Measurements from ENCODE around the gene TF. TPM values are rescaled to one million over a fixed set of nuclear protein-coding genes. Genes with fewer than 3 reads are reported as not detected.

The TF gene
- polyA plus RNA-seq, 1 experiment: 0.15 TPM

DNA sequence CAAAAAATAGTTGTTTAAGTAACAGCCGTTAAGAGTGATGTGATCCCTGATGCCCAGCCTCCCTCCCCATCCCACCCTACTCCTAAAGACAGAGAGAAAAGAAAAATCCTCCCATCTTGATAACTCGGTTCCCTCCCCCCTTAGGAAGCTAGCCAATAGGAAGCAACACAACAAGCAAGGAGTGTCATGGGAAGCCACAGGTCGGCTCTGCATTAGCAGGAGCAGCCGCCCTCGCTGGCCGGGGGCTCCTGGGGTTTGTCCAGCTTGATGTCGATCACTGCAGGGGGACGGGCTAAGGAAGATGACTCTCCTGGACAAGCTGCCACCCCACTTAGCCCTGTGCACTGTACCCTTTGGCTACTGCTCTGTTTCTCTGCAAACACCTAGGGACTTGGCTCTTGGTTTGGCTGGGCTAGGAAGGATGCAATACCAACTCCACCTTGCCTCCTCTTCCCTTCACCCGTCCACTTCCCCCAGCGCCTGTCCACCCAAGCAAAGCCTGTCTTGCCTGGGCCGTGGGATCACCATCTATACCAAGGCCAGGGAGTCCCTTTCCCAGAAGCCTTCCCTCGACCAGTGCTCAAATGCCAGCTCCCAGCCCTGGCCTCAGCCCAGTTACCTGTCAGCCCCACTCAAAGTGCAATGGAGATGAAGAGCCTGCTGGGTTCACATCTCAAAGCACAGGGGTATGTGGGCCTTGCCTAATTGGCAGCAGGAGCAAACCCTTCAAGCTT is 82.5 kb downstream of the TF start:
- TF ChIP-seq, protein P1, sequence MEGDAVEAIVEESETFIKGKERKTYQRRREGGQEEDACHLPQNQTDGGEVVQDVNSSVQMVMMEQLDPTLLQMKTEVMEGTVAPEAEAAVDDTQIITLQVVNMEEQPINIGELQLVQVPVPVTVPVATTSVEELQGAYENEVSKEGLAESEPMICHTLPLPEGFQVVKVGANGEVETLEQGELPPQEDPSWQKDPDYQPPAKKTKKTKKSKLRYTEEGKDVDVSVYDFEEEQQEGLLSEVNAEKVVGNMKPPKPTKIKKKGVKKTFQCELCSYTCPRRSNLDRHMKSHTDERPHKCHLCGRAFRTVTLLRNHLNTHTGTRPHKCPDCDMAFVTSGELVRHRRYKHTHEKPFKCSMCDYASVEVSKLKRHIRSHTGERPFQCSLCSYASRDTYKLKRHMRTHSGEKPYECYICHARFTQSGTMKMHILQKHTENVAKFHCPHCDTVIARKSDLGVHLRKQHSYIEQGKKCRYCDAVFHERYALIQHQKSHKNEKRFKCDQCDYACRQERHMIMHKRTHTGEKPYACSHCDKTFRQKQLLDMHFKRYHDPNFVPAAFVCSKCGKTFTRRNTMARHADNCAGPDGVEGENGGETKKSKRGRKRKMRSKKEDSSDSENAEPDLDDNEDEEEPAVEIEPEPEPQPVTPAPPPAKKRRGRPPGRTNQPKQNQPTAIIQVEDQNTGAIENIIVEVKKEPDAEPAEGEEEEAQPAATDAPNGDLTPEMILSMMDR (IDR thresholded peaks at IDR 0.05; ENCODE audit: insufficient read depth, low read depth, low read length): no peak
- Histone ChIP-seq H3K27me3 (ENCODE audit: control insufficient read depth, insufficient read depth, low read length) (peaks cover 1% of the 10 kb centered on the region; the same call in 1 of the 2 replicates), H3K36me3 (ENCODE audit: control insufficient read depth, insufficient read depth, low read length) (peaks cover 4% of the 10 kb centered on the region), H3K4me3 (ENCODE audit: low read depth, low read length) (no peak overlapping the region)
- ChIA-PET CTCF (interaction anchor here (0.9 to 2.7 kb wide), 3 partner anchors 9 to 99 kb away, joined by 3 to 8 read pairs (median 3); no protein-coding TSS in a partner anchor), POLR2A (no interaction called here)
- no peak for DNase-seq (ENCODE audit: low read depth)

- no peak for DNase-seq (ENCODE audit: low read depth)
- peaks cover 3% of the 10 kb centered on the region; the same call in 1 of the 2 replicates for H3K36me3 ChIP-seq (ENCODE audit: control insufficient read depth, insufficient read depth, low read length)
- H3K4me3 ChIP-seq (ENCODE audit: low read depth, low read length): no peak overlapping the region
- ChIA-PET CTCF (interaction anchor here (0.9 to 2.7 kb wide), 3 partner anchors 9 to 99 kb away, joined by 3 to 8 read pairs (median 3); no protein-coding TSS in a partner anchor), POLR2A (no interaction called here)
- TF ChIP-seq, protein P1 (IDR thresholded peaks at IDR 0.05; ENCODE audit: insufficient read depth, low read depth, low read length): no peak
- peaks cover 1% of the 10 kb centered on the region; the same call in 1 of the 2 replicates for H3K27me3 ChIP-seq (ENCODE audit: control insufficient read depth, insufficient read depth, low read length)
Observed at GRCh38 chr3:133829310-133829707, 83.1 kb downstream of the TF start.

DNA sequence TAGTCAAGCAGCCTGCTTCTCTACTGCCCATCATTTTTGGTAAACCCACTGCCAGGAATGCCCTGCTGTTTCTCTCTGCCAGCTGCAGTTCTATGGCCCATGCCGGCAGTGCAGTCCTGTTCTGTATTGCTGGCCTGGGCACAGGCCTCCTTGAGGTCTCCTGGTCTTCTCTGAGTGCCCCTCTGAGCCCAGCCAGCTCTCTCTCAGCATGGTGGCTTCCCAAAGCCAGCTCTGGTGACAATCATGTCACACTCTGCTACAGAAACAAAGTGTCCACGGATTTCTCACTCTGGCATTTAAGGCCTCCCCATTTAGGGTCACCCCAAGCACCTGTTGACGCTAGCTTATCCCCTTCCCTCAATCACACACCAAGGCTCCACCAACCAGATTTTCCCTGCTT is 83.9 kb downstream of the TF start:
- H3K36me3 ChIP-seq (ENCODE audit: control insufficient read depth, insufficient read depth, low read length): no peaks in the 10 kb centered on the region
- H3K4me3 ChIP-seq (ENCODE audit: low read depth, low read length): no peak overlapping the region
- CTCF ChIA-PET: interaction anchor here (1.2 kb wide), 1 partner anchor 98 kb away, joined by 3 read pairs; no protein-coding TSS in a partner anchor
- no peak for DNase-seq (ENCODE audit: low read depth)
- H3K27me3 ChIP-seq (ENCODE audit: control insufficient read depth, insufficient read depth, low read length): peaks cover 1% of the 10 kb centered on the region; the same call in 1 of the 2 replicates
- POLR2A ChIA-PET: no interaction called here
- TF ChIP-seq, protein P1 (IDR thresholded peaks at IDR 0.05; ENCODE audit: insufficient read depth, low read depth, low read length): no peak

- CTCF ChIA-PET: interaction anchor here (2.1 kb wide), 1 partner anchor 14 kb away, joined by 7 read pairs; no protein-coding TSS in a partner anchor
- Histone ChIP-seq H3K27me3 (ENCODE audit: control insufficient read depth, insufficient read depth, low read length) (peaks cover 3% of the 10 kb centered on the region), H3K4me3 (ENCODE audit: low read depth, low read length) (no peak overlapping the region), H3K36me3 (ENCODE audit: control insufficient read depth, insufficient read depth, low read length) (no peaks in the 10 kb centered on the region)
- no peak for DNase-seq (ENCODE audit: low read depth)
- TF ChIP-seq, protein P1 (IDR thresholded peaks at IDR 0.05; ENCODE audit: insufficient read depth, low read depth, low read length): no peak
- POLR2A ChIA-PET: no interaction called here
Observed at GRCh38 chr3:133831966-133832801, 86.0 kb downstream of the TF start.

- no peaks in the 10 kb centered on the region for H3K36me3 ChIP-seq (ENCODE audit: control insufficient read depth, insufficient read depth, low read length)
- no peak for DNase-seq (ENCODE audit: low read depth)
- ChIA-PET POLR2A (interaction anchor here (0.5 kb wide), 1 partner anchor 90 kb away, joined by 6 read pairs; no protein-coding TSS in a partner anchor), CTCF (interaction anchor here (1.0 to 2.1 kb wide), 3 partner anchors 13 to 23 kb away, joined by 3 to 7 read pairs (median 3); no protein-coding TSS in a partner anchor)
- peaks cover 3% of the 10 kb centered on the region for H3K27me3 ChIP-seq (ENCODE audit: control insufficient read depth, insufficient read depth, low read length)
- no peak overlapping the region for H3K4me3 ChIP-seq (ENCODE audit: low read depth, low read length)
- TF ChIP-seq, protein P1 (IDR thresholded peaks at IDR 0.05; ENCODE audit: insufficient read depth, low read depth, low read length): no peak
Observed at GRCh38 chr3:133832802-133833144, 86.6 kb downstream of the TF start.
